ENCODE measurements around the gene HDAC5.
"Not testable (repeated sequence)": the region's sequence is repeated elsewhere in the genome, so short reads cannot be mapped to it uniquely, and the experiment has no call there.

Gene HDAC5

GRCh38 chr17:44132275-44132821 is 8.9 kb upstream of the HDAC5 start:
- DNase-seq = peak; percentile 42

- DNase-seq = not testable (repeated sequence)
These were observed 7.9 kb upstream of the HDAC5 start for GRCh38 chr17:44131372-44131771.

GRCh38 chr17:44130693-44131349 is 7.4 kb upstream of the HDAC5 start:
- no peak for DNase-seq

- no peak for DNase-seq
These were observed 4.9 kb upstream of the HDAC5 start for GRCh38 chr17:44128383-44128782.

GRCh38 chr17:44124118-44124438 is 637 bp upstream of the HDAC5 start:
- DNase-seq = no peak

GRCh38 chr17:44122816-44123355 is 555 bp downstream of the HDAC5 start:
- DNase-seq = no peak

GRCh38 chr17:44121997-44122815 is 1.2 kb downstream of the HDAC5 start:
- no peak for DNase-seq

- DNase-seq = no peak
These were observed 2.4 kb downstream of the HDAC5 start for GRCh38 chr17:44120851-44121605.

GRCh38 chr17:44120281-44120680 is 3.2 kb downstream of the HDAC5 start:
- DNase-seq = not testable (repeated sequence)

- DNase-seq = no peak
These were observed 3.6 kb downstream of the HDAC5 start for GRCh38 chr17:44119798-44120197.

- no peak for DNase-seq
These were observed 4.4 kb downstream of the HDAC5 start for GRCh38 chr17:44119062-44119461.

GRCh38 chr17:44118427-44119050 is 4.9 kb downstream of the HDAC5 start:
- no peak for DNase-seq

GRCh38 chr17:44117351-44117750 is 6.1 kb downstream of the HDAC5 start:
- DNase-seq = no peak

GRCh38 chr17:44115585-44116415 is 7.6 kb downstream of the HDAC5 start:
- DNase-seq = peak; percentile 55

- no peak for DNase-seq
These were observed 9.3 kb downstream of the HDAC5 start for GRCh38 chr17:44113868-44114840.

- DNase-seq = no peak
These were observed 10.1 kb downstream of the HDAC5 start for GRCh38 chr17:44113382-44113781.

- no peak for DNase-seq
These were observed 10.9 kb downstream of the HDAC5 start for GRCh38 chr17:44112284-44113280.

GRCh38 chr17:44111777-44112176 is 11.7 kb downstream of the HDAC5 start:
- DNase-seq = no peak
